ENCODE measurements around the gene PPP1R1B. TPM values are rescaled to one million over a fixed set of nuclear protein-coding genes. Genes with fewer than 3 reads are reported as not detected.

Gene PPP1R1B
- polyA plus RNA-seq, 10 donors = 1.1 to 3.5 (median 2.3) TPM

DNA sequence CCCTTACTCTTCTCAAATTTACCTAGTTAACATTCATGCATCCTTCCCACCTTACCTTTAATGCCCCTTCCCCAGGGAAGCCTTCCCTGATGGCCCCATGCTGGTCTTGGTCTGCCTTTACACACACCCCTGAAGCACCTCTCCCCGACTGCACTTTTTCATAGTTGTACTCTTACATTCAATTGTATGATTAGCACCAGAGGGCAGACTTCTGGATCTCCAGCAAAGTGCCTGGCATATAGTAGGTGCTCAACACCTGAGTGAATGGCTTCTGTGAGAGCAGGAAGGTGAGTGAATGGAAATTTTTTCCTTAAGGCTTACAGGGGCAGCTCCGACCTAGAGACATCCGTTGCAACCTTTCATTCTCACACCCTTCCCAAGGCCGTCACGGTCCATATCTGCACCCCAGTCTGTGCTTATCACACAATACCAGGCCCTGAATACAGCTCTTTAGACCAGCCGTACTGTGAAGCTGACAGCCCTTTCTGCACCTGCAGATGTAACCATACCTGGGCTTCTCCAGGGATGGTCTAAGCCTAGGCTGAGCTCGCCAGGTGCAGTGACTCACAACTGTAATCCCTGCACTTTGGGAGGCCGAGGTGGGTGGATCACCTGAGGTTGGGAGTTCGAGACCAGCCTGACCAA lies 56.7 kb downstream of the PPP1R1B start:
- DNase-seq = no peak

DNA sequence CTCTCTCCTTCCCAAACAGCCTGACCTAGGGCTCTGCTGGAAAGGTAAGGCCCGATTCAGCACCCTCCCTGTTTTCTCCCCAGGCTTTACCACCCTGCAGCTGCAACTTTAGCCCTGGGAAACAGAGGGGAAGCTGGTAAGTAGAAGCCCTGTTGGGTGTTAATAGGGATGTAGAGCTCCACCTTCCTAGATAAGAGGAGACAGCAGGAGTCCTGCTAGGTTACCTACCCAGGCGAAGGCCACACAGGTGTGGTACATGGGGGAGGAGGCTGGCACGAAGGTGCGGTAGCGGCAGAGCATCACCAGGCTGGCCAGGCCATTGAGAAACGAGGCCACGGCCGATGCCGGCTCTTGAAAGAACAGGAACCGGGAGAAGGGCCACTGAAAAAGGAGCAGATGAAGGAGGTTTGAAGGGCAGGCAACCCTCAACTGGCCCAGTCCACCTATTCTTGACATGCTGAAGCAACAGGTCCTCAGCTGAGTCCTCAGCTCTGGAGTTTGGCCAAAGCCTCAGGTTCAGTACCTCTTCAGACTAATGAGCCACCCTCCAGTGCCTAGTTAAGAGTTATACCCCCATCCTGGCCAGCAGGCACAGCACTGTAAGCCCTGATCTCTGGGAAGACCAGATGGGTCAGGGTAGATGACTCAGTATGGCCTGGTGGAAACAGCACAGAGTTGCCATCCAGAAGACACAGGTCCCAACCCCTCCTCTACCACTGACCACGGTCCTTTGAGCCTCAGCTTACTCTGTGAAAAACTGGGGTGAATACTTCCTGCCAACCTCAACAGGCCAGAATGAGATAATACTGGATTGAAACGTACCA lies 57.8 kb downstream of the PPP1R1B start:
- DNase-seq = no peak

Other genes with a start within 250 kb of the PPP1R1B start
- 1 to 10 TPM; 5.1 to 8.1 (median 6.6) TPM for gene FBXL20, start 225.3 kb upstream of the PPP1R1B start, polyA plus RNA-seq (ENCODE audit: insufficient read length in 10 of 10)
- 10 to 100 TPM; 23.9 to 36.8 (median 29.8) TPM for gene MED1, start 175.7 kb upstream of the PPP1R1B start, polyA plus RNA-seq (ENCODE audit: insufficient read length in 10 of 10)
- gene CDK12, start 165.5 kb upstream of the PPP1R1B start, polyA plus RNA-seq (ENCODE audit: insufficient read length in 10 of 10) = 10 to 100 TPM; 23.4 to 42.2 (median 31.9) TPM
- gene NEUROD2, start 19.0 kb upstream of the PPP1R1B start, polyA plus RNA-seq (ENCODE audit: insufficient read length in 10 of 10) = under 1 TPM in 8 of 10 donors, not detected in 2; 0.01 to 0.22 (median 0.06) TPM
- 10 to 100 TPM; 27.5 to 41.4 (median 31.6) TPM for gene STARD3, start 10.2 kb downstream of the PPP1R1B start, polyA plus RNA-seq (ENCODE audit: insufficient read length in 10 of 10)
- gene TCAP, start 38.4 kb downstream of the PPP1R1B start, polyA plus RNA-seq (ENCODE audit: insufficient read length in 10 of 10) = 100 to 1,000 TPM; 193 to 440 (median 306) TPM
- 1 to 10 TPM; 2.1 to 5.8 (median 3.5) TPM for gene PNMT, start 41.5 kb downstream of the PPP1R1B start, polyA plus RNA-seq (ENCODE audit: insufficient read length in 10 of 10)
- 10 to 100 TPM; 15.5 to 19.4 (median 16.4) TPM for gene PGAP3, start 61.1 kb downstream of the PPP1R1B start, polyA plus RNA-seq (ENCODE audit: insufficient read length in 10 of 10)
- gene ERBB2, start 73.1 kb downstream of the PPP1R1B start, polyA plus RNA-seq (ENCODE audit: insufficient read length in 10 of 10) = 100 to 1,000 TPM in 9 of 10 donors, 10 to 100 TPM in 1; 77.8 to 147 (median 107) TPM
- 10 to 100 TPM; 15.2 to 23.7 (median 19.0) TPM for gene MIEN1, start 103.6 kb downstream of the PPP1R1B start, polyA plus RNA-seq (ENCODE audit: insufficient read length in 10 of 10)
- 1 to 10 TPM in 2 of 10 donors, under 1 TPM in 8; 0.14 to 1.9 (median 0.42) TPM for gene GRB7, start 111.0 kb downstream of the PPP1R1B start, polyA plus RNA-seq (ENCODE audit: insufficient read length in 10 of 10)
- gene IKZF3, start 237.4 kb downstream of the PPP1R1B start, polyA plus RNA-seq (ENCODE audit: insufficient read length in 10 of 10) = 1 to 10 TPM in 1 of 10 donors, under 1 TPM in 9; 0.08 to 2.1 (median 0.26) TPM
- under 1 TPM in 2 of 10 donors, not detected in 8; 0.11 to 0.20 TPM for gene ZPBP2, start 241.2 kb downstream of the PPP1R1B start, polyA plus RNA-seq (ENCODE audit: insufficient read length in 10 of 10)